WTC11 (cell line): ENCODE data around the gene BNC2. TPM values are rescaled to one million over a fixed set of nuclear protein-coding genes. Genes with fewer than 3 reads are reported as not detected.

Source experiments
- ATAC-seq: fragments of 200-7000 bp; cut with Tn5 transposase; 2 replicates; pipeline ENCODE4 v1.10.0; 2021; ENCODE audit warnings: mild to moderate bottlenecking, moderate library complexity
- CTCF ChIA-PET: fragments of 300-600 bp; sonication (Branson Sonifier 250); formaldehyde crosslinking; loops from one replicate; lab custom pipeline; 2021; ENCODE audit warnings: antibody characterized with exemption; lab: Charles Lee
- POLR2A ChIA-PET: fragments of 350-600 bp; sonication (Branson Sonifier 250); formaldehyde crosslinking; loops from one replicate; lab custom pipeline; 2021; ENCODE audit warnings: antibody characterized with exemption; lab: Charles Lee
- DNase-seq: peaks from one replicate; pipeline ENCODE4 v3.0.0; 2021; ENCODE audit warnings: low spot score
- H3K27ac Mint-ChIP-seq: 2 replicates; pipeline ENCODE4 v1.8.0; 2021; ENCODE audit warnings: mixed read lengths
- H3K27me3 Mint-ChIP-seq: 2 replicates; pipeline ENCODE4 v1.8.0; 2021; ENCODE audit warnings: low read depth, mild to moderate bottlenecking, moderate library complexity, mixed read lengths
- H3K36me3 Mint-ChIP-seq: 2 replicates; pipeline ENCODE4 v1.8.0; 2021; ENCODE audit warnings: mixed read lengths
- H3K4me1 Mint-ChIP-seq: 2 replicates; pipeline ENCODE4 v1.8.0; 2022; ENCODE audit warnings: mixed read lengths
- H3K4me3 Mint-ChIP-seq: 2 replicates; pipeline ENCODE4 v1.8.0; 2021; ENCODE audit warnings: mild to moderate bottlenecking, moderate library complexity, mixed read lengths
- H3K9me3 Mint-ChIP-seq: 2 replicates; pipeline ENCODE4 v1.8.0; 2021; ENCODE audit warnings: mixed read lengths
- AR ChIP-seq: fragments of 250-450 bp; sonication (Bioruptor Pico); IDR thresholded peaks from 2 replicates; pipeline ENCODE4 v1.9.0; 2021; ENCODE audit warnings: mild to moderate bottlenecking
- ATF2 ChIP-seq: sonication (generic); formaldehyde crosslinking; IDR thresholded peaks from 2 replicates; pipeline ENCODE4 v1.8.1; 2022; ENCODE audit warnings: low read depth, missing genetic modification reagents, borderline replicate concordance
- CREM ChIP-seq: sonication (generic); formaldehyde crosslinking; IDR thresholded peaks from 2 replicates; pipeline ENCODE4 v1.8.1; 2022; ENCODE audit warnings: mild to moderate bottlenecking, missing genetic modification reagents, moderate library complexity
- GABPB1 ChIP-seq: sonication (generic); formaldehyde crosslinking; IDR thresholded peaks from 2 replicates; pipeline ENCODE4 v1.8.1; 2023; ENCODE audit warnings: mild to moderate bottlenecking, missing genetic modification reagents
- GTF2I ChIP-seq: fragments of 250-450 bp; sonication (Bioruptor Pico); conservative IDR thresholded peaks from 2 replicates; pipeline ENCODE4 v1.4.0; 2021; ENCODE audit warnings: mild to moderate bottlenecking
- IRF2 ChIP-seq: sonication (generic); formaldehyde crosslinking; IDR thresholded peaks from 2 replicates; pipeline ENCODE4 v1.8.0; 2022; ENCODE audit warnings: low read depth, missing genetic modification reagents, borderline replicate concordance
- JAZF1 ChIP-seq: fragments of 250-450 bp; sonication (Bioruptor Pico); IDR thresholded peaks from 2 replicates; pipeline ENCODE4 v1.9.0; 2021; ENCODE audit warnings: moderate library complexity, mild to moderate bottlenecking, inconsistent platforms
- JUN ChIP-seq: sonication (generic); formaldehyde crosslinking; IDR thresholded peaks from 2 replicates; pipeline ENCODE4 v1.8.0; 2023; ENCODE audit warnings: mild to moderate bottlenecking, missing genetic modification reagents
- NFATC4 ChIP-seq: fragments of 250-450 bp; sonication (Bioruptor Pico); IDR thresholded peaks from 2 replicates; pipeline ENCODE4 v1.9.0; 2021; ENCODE audit warnings: mild to moderate bottlenecking
- NFE2L1 ChIP-seq: sonication (generic); formaldehyde crosslinking; IDR thresholded peaks from 2 replicates; pipeline ENCODE4 v1.8.1; 2023; ENCODE audit warnings: missing genetic modification reagents
- OVOL2 ChIP-seq: fragments of 250-450 bp; sonication (Bioruptor Pico); IDR thresholded peaks from 2 replicates; pipeline ENCODE4 v1.9.0; 2021; ENCODE audit warnings: mild to moderate bottlenecking, borderline replicate concordance
- PREB ChIP-seq: sonication (generic); formaldehyde crosslinking; IDR thresholded peaks from 2 replicates; pipeline ENCODE4 v1.8.1; 2022; ENCODE audit warnings: mild to moderate bottlenecking, missing genetic modification reagents, moderate library complexity, borderline replicate concordance
- SOX15 ChIP-seq: fragments of 250-450 bp; sonication (Bioruptor Pico); IDR thresholded peaks from 2 replicates; pipeline ENCODE4 v1.9.0; 2021; ENCODE audit warnings: mild to moderate bottlenecking
- STAT6 ChIP-seq: sonication (generic); formaldehyde crosslinking; conservative IDR thresholded peaks from 2 replicates; pipeline ENCODE4 v1.8.1; 2023; ENCODE audit warnings: mild to moderate bottlenecking, low read depth, missing genetic modification reagents, moderate library complexity
- TP53 ChIP-seq: sonication (generic); formaldehyde crosslinking; IDR thresholded peaks from 2 replicates; pipeline ENCODE4 v1.8.1; 2023; ENCODE audit warnings: mild to moderate bottlenecking, missing genetic modification reagents
- ZBTB43 ChIP-seq: sonication (generic); formaldehyde crosslinking; IDR thresholded peaks from 2 replicates; pipeline ENCODE4 v1.8.1; 2023; ENCODE audit warnings: mild to moderate bottlenecking, missing genetic modification reagents
- ZNF121 ChIP-seq: sonication (generic); formaldehyde crosslinking; IDR thresholded peaks from 2 replicates; pipeline ENCODE4 v1.8.0; 2023; ENCODE audit warnings: missing genetic modification reagents
- ZNF232 ChIP-seq: sonication (generic); formaldehyde crosslinking; IDR thresholded peaks from 2 replicates; pipeline ENCODE4 v1.8.0; 2022; ENCODE audit warnings: mild to moderate bottlenecking, missing genetic modification reagents
- ZNF512 ChIP-seq: sonication (generic); formaldehyde crosslinking; IDR thresholded peaks from 2 replicates; pipeline ENCODE4 v1.8.1; 2022; ENCODE audit warnings: missing genetic modification reagents, borderline replicate concordance
- ZSCAN18 ChIP-seq: fragments of 250-450 bp; sonication (Bioruptor Pico); IDR thresholded peaks from 2 replicates; pipeline ENCODE4 v2.1.2; 2022; ENCODE audit warnings: mild to moderate bottlenecking, moderate library complexity
- total RNA-seq: library from RNA; stranded (reverse); gene quantifications from 3 replicates; pipeline ENCODE4 v1.2.3, GENCODE V29; 2021

BNC2 gene
- total RNA-seq, 1 experiment from 2014 or later = 33.3 TPM

GRCh38 chr9:16597136-16597535 lies 273.3 kb downstream of the BNC2 start:
- Mint-ChIP-seq H3K9me3 (no peaks in the 10 kb centered on the region), H3K27me3 (no peaks in the 10 kb centered on the region), H3K36me3 (no peaks in the 10 kb centered on the region), H3K4me3 (no peak overlapping the region), H3K27ac (no peak overlapping the region), H3K4me1 (peaks cover 44% of the 10 kb centered on the region)
- POLR2A ChIA-PET = no interaction called here
- CTCF ChIA-PET = no interaction called here
- TF ChIP-seq GTF2I (no peak), AR (CRISPR knock-in tag) (no peak), NFATC4 (CRISPR knock-in tag) (no peak), ATF2 (CRISPR knock-in tag) (no peak), JAZF1 (no peak), SOX15 (CRISPR knock-in tag) (no peak), GABPB1 (CRISPR knock-in tag) (no peak)
- ATAC-seq = no peak
- no peak for DNase-seq

- H3K36me3 Mint-ChIP-seq = no peaks in the 10 kb centered on the region
- DNase-seq (no peak), ATAC-seq (no peak)
- peaks cover 30% of the 10 kb centered on the region for H3K4me1 Mint-ChIP-seq
- H3K4me3 Mint-ChIP-seq = no peak overlapping the region
- no peak overlapping the region for H3K27ac Mint-ChIP-seq
- no peak for TF ChIP-seq JUN (CRISPR knock-in tag)
- ChIA-PET CTCF (no interaction called here), POLR2A (no interaction called here)
- H3K9me3 Mint-ChIP-seq = no peaks in the 10 kb centered on the region
- no peaks in the 10 kb centered on the region for H3K27me3 Mint-ChIP-seq
These were observed 275.2 kb downstream of the BNC2 start for GRCh38 chr9:16595227-16595626.

GRCh38 chr9:16594787-16595186 lies 275.7 kb downstream of the BNC2 start:
- Mint-ChIP-seq H3K4me1 (peaks cover 30% of the 10 kb centered on the region), H3K9me3 (no peaks in the 10 kb centered on the region), H3K27me3 (no peaks in the 10 kb centered on the region), H3K36me3 (no peaks in the 10 kb centered on the region), H3K27ac (no peak overlapping the region), H3K4me3 (no peak overlapping the region)
- ATAC-seq (no peak), DNase-seq (no peak)
- ChIA-PET POLR2A (no interaction called here), CTCF (no interaction called here)
- TF ChIP-seq ZBTB43 (CRISPR knock-in tag) (no peak), OVOL2 (CRISPR knock-in tag) (no peak), ZSCAN18 (no peak), ZNF512 (CRISPR knock-in tag) (no peak), TP53 (no peak), NFE2L1 (CRISPR knock-in tag) (no peak), SOX15 (CRISPR knock-in tag) (no peak), CREM (CRISPR knock-in tag) (no peak), STAT6 (CRISPR knock-in tag) (no peak), IRF2 (CRISPR knock-in tag) (no peak), ZNF121 (CRISPR knock-in tag) (no peak), ZNF232 (CRISPR knock-in tag) (no peak), PREB (no peak)
